Panc1 (cell line): ENCODE results near the gene CBX7.
"Not testable (repeated sequence)": the region's sequence is repeated elsewhere in the genome, so short reads cannot be mapped to it uniquely, and the experiment has no call there.

Experiments used
- SIN3A ChIP-seq: IDR thresholded peaks from 2 replicates; pipeline ENCODE4 v1.6.1; 2012; ENCODE audit warnings: low read depth, mild to moderate bottlenecking, low read length, moderate library complexity, borderline replicate concordance; ENCODE audit not compliant: insufficient read depth
- TCF7L2 ChIP-seq: IDR thresholded peaks from 2 replicates; pipeline ENCODE4 v1.6.1; 2011; ENCODE audit warnings: mild to moderate bottlenecking, low read depth, low read length, inconsistent platforms
- TF ChIP-seq, protein P1 (sequence below): fragments of 450-650 bp; IDR thresholded peaks from 2 replicates; pipeline ENCODE4 v1.5.1; 2017; ENCODE audit warnings: mild to moderate bottlenecking

DNA sequence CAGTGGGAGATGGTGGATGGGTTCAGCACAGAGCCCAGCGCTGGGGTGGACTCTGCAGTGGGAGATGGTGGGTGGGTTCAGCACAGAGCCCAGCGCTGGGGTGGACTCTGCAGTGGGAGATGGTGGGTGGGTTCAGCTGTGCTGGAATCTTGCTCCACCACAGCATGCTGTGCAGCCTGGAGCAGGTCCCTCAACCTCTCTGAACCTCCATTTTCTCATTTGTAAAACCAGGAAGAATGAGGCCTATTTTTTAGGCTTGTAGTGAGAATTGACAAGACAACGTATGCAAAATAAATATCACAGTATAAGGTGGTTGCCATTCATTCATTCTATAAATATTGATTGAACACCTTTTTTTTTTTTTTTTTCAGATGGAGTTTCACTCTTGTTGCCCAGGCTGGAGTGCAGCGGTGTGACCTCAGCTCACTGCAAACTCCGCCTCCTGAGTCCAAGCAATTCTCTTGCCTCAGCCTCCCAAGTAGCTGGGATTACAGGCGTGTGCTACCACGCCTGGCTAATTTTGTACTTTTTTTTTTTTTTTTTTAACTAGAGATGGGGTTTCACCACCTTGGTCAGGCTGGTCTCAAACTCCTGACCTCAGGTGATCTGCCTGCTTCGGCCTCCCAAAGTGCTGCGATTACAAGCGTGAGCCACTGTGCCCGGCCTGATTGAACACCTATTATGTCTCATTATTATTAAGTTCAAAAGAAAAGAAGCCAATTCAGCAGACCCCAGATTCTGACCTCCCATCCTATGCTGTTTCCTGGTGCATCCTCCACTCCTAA is 20.0 kb upstream of the CBX7 start:
- TF ChIP-seq, protein P1, sequence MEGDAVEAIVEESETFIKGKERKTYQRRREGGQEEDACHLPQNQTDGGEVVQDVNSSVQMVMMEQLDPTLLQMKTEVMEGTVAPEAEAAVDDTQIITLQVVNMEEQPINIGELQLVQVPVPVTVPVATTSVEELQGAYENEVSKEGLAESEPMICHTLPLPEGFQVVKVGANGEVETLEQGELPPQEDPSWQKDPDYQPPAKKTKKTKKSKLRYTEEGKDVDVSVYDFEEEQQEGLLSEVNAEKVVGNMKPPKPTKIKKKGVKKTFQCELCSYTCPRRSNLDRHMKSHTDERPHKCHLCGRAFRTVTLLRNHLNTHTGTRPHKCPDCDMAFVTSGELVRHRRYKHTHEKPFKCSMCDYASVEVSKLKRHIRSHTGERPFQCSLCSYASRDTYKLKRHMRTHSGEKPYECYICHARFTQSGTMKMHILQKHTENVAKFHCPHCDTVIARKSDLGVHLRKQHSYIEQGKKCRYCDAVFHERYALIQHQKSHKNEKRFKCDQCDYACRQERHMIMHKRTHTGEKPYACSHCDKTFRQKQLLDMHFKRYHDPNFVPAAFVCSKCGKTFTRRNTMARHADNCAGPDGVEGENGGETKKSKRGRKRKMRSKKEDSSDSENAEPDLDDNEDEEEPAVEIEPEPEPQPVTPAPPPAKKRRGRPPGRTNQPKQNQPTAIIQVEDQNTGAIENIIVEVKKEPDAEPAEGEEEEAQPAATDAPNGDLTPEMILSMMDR: not testable (repeated sequence)
- not testable (repeated sequence) for TF ChIP-seq TCF7L2, SIN3A
